Gastroesophageal sphincter (tissue), 4 donors: ENCODE results near the gene CMBL. TPM values are rescaled to one million over a fixed set of nuclear protein-coding genes. Genes with fewer than 3 reads are reported as not detected.

Experiments used
- ATAC-seq: fragments of 150-250 bp; one replicate; pipeline ENCODE4 v1.9.1; 2016; ENCODE audit warnings: mild to moderate bottlenecking, moderate library complexity
- H3K27ac ChIP-seq, 4 donors: fragments of 200-600 bp; sonication (generic) in 3 of 4; 1 replicate in 3 of 4; 2 replicates in 1 of 4; pipeline ENCODE4 v1.5.1; 2016 to 2019
- H3K27me3 ChIP-seq: fragments of 200-600 bp; sonication (generic); one replicate; pipeline ENCODE4 v1.5.1; 2019
- H3K36me3 ChIP-seq, 2 donors: fragments of 200-600 bp; sonication (generic); one replicate each; pipeline ENCODE4 v1.5.1; 2019; ENCODE audit warnings: control low read depth in 1 of 2
- H3K4me1 ChIP-seq, 3 donors: fragments of 200-600 bp; sonication (generic); 1 replicate in 2 of 3; 2 replicates in 1 of 3; pipeline ENCODE4 v1.5.1; 2016 to 2019; ENCODE audit warnings: control low read depth in 2 of 3
- H3K4me3 ChIP-seq, 2 donors: fragments of 200-600 bp; sonication (generic); one replicate each; pipeline ENCODE4 v1.5.1; 2019; ENCODE audit warnings: mild to moderate bottlenecking in 1 of 2, moderate library complexity in 1 of 2
- H3K9me3 ChIP-seq, 3 donors: fragments of 200-600 bp; sonication (generic); one replicate each; pipeline ENCODE4 v1.5.1; 2017 to 2019; ENCODE audit warnings: control low read depth in 2 of 3
- CTCF ChIP-seq, 4 experiments: fragments of 200-600 bp in 2 of 4; fragments of 450-650 bp in 2 of 4; sonication (generic) in 1 of 4; IDR thresholded peaks; one replicate each; pipeline ENCODE4 v1.5.1; 2017 to 2019; ENCODE audit warnings: antibody characterized with exemption in 4 of 4, mild to moderate bottlenecking in 2 of 4, moderate library complexity in 2 of 4
- EP300 ChIP-seq: sonication (generic); formaldehyde crosslinking; IDR thresholded peaks from one replicate; pipeline ENCODE4 v1.6.1; 2017; ENCODE audit warnings: antibody characterized with exemption, mild to moderate bottlenecking
- POLR2A ChIP-seq, 2 donors: fragments of 450-650 bp; IDR thresholded peaks; one replicate each; pipeline ENCODE4 v1.6.1; 2017; ENCODE audit warnings: antibody characterized with exemption in 2 of 2, mild to moderate bottlenecking in 2 of 2, moderate library complexity in 1 of 2
- POLR2AphosphoS5 ChIP-seq: sonication (generic); formaldehyde crosslinking; IDR thresholded peaks from one replicate; pipeline ENCODE4 v1.6.1; 2017; ENCODE audit warnings: antibody characterized with exemption
- WGBS, 2 donors: methylation state at CpG; one replicate each; pipeline ENCODE4 v1.1.5; 2018; ENCODE audit warnings: low coverage in 1 of 2; 5-methylcytosine and 5-hydroxymethylcytosine counted together
- total RNA-seq, 4 donors: library from RNA; depleted of rRNA; stranded (reverse); fragments of >200 nt; gene quantifications; one replicate each; pipeline ENCODE4 v1.1.0, GENCODE V29; 2016

The CMBL gene
- total RNA-seq, 4 donors from 2014 or later, result 2.2 to 7.7 (median 4.4) TPM

- 77 to 95% methylated on average over 6 to 7 of the region's 8 CpGs for WGBS, 2 donors
- TF ChIP-seq POLR2A (IDR thresholded peaks at IDR 0.05) (no peak), POLR2AphosphoS5 (no peak), CTCF (IDR thresholded peaks at IDR 0.05) (no peak), EP300 (no peak)
- H3K27ac ChIP-seq, result no peak overlapping the region
These were observed 11.9 kb downstream of the CMBL start for GRCh38 chr5:10295619-10296326.

GRCh38 chr5:10293907-10294662 is 13.6 kb downstream of the CMBL start:
- TF ChIP-seq CTCF (IDR thresholded peaks at IDR 0.05) (no peak), POLR2AphosphoS5 (no peak), EP300 (no peak), POLR2A (IDR thresholded peaks at IDR 0.05) (no peak)
- Histone ChIP-seq H3K36me3 (peaks cover 0 to 18% of the 10 kb centered on the region in 2 donors), H3K4me1 (no peaks in the 10 kb centered on the region), H3K27ac (no peak overlapping the region), H3K9me3 (no peaks in the 10 kb centered on the region), H3K4me3 (no peak overlapping the region), H3K27me3 (no peaks in the 10 kb centered on the region)
- 93 to 97% methylated on average over 3 of the region's 3 CpGs for WGBS, 2 donors
- no peak for ATAC-seq

More at GRCh38 chr5:10295619-10296326, 11.9 kb downstream of the CMBL start:
- Histone ChIP-seq H3K4me3 (no peak overlapping the region), H3K4me1 (no peaks in the 10 kb centered on the region), H3K36me3 (peaks cover 0 to 9% of the 10 kb centered on the region in 2 donors), H3K9me3 (no peaks in the 10 kb centered on the region), H3K27me3 (no peaks in the 10 kb centered on the region)
- ATAC-seq, result no peak

GRCh38 chr5:10291692-10292339 is 15.9 kb downstream of the CMBL start:
- H3K4me1 ChIP-seq, result no peaks in the 10 kb centered on the region
- no peaks in the 10 kb centered on the region for H3K27me3 ChIP-seq
- no peak for ATAC-seq
- WGBS, 2 donors, result 72 to 78% methylated on average over 8 to 9 of the region's 9 CpGs
- no peaks in the 10 kb centered on the region for H3K9me3 ChIP-seq
- peaks cover 0 to 40% of the 10 kb centered on the region in 2 donors for H3K36me3 ChIP-seq
- TF ChIP-seq POLR2A (IDR thresholded peaks at IDR 0.05) (no peak), POLR2AphosphoS5 (no peak), CTCF (IDR thresholded peaks at IDR 0.05) (no peak), EP300 (no peak)
- no peak overlapping the region for H3K27ac ChIP-seq
- no peak overlapping the region for H3K4me3 ChIP-seq

GRCh38 chr5:10290438-10290837 is 17.3 kb downstream of the CMBL start:
- H3K9me3 ChIP-seq, result no peaks in the 10 kb centered on the region
- no peak for TF ChIP-seq POLR2A (IDR thresholded peaks at IDR 0.05)
- no peak for TF ChIP-seq CTCF (IDR thresholded peaks at IDR 0.05)
- TF ChIP-seq EP300, result no peak
- no peak for TF ChIP-seq POLR2AphosphoS5
- H3K4me3 ChIP-seq, result no peak overlapping the region
- no peak for ATAC-seq
- H3K4me1 ChIP-seq, result no peaks in the 10 kb centered on the region
- WGBS, 2 donors, result 86 to 92% methylated on average over 9 of the region's 9 CpGs
- peaks cover 0 to 52% of the 10 kb centered on the region in 2 donors for H3K36me3 ChIP-seq
- H3K27me3 ChIP-seq, result no peaks in the 10 kb centered on the region
- H3K27ac ChIP-seq, result no peak overlapping the region
